NCI-H2196 (cell line): ENCODE data around the gene IL15.

ENCODE experiments used
- DNase-seq: peaks from one replicate; lab custom pipeline; 2025; ENCODE audit not compliant: unreplicated experiment; lab: John Stamatoyannopoulos, UW

IL15 gene

DNA sequence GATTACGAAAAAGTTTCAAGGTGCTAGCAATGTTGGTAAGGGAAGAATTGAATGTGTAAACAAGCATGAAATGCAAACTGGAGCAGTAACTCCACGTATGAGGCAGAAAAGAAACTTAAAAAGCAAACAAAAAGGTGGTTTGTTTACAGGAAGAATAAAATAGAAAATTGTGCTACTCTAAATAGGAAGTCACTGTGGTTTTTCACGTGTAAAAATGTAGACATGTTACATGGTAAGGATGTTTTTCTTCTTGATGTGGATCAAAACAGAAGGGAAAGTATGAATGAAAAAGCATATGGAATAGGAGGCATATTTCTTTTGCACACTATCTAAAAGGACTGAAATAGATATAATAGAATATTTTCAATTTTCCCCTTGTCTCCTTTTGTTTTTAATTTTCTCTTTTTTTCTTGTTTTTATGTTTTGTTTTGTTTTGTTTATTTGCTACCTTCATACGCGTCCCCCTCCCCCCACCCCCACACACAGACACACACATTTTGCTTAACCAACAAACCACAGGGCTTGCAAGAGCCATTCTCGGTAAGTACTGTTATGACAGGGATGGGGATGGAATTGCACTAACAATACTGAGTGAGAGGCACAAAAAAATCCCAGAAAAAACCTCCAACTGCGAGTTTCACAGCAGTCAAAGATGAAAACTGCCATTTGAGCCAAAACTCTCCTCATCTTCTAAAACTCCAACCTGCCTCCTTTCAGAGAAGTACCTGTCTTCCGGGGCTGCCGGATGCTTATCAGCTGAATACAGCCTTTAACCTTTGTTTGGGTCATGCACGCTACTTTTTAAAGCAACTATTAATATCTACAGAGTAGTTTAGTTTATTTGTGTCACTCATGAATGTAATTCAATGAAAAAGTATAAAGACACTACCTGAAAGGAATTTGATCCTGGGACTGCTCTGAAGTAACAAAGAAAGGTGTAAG, 135.8 kb downstream of the IL15 start:
- DNase-seq, result no peak

DNA sequence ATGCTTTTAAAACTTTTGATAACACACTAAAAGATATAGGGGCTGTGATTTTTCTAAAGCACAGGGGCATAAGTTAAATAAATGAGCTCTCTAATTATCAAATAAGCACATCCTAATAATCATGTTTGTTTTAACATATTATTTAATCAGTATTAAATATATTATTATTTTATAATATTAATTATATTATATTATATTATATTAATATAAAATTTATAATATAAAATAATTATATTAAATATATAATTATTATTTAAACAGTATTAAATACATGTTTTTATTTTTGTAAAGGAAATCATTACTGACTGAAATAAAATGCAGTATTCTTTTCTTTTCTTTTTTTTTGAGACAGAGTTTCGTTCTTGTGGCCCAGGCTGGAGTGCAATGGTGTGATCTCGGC, 136.5 kb downstream of the IL15 start:
- DNase-seq, result no peak

DNA sequence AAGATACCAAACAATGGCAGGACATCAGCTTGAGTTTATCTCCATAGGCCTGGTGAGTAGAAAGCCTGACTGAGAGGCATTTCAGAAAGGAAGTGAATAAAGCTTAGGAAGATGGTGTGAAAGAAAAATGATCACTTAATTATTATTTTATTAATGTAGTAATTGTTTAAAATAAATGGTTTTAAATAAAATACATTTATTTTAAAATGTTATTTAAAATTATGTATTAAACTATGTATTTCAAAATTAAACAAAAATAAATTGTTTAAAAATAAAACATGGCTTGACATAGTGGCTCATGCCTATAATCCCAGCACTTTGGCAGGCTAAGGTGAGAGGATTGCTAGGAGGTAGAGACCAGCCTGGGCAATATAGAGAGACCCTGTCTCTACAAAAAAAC, 145.8 kb downstream of the IL15 start:
- no peak for DNase-seq
